ENCODE results near the gene HDAC4. TPM values are rescaled to one million over a fixed set of nuclear protein-coding genes. Genes with fewer than 3 reads are reported as not detected.

The HDAC4 gene
- total RNA-seq, 1 donor from 2014 or later: 7.8 TPM

DNA sequence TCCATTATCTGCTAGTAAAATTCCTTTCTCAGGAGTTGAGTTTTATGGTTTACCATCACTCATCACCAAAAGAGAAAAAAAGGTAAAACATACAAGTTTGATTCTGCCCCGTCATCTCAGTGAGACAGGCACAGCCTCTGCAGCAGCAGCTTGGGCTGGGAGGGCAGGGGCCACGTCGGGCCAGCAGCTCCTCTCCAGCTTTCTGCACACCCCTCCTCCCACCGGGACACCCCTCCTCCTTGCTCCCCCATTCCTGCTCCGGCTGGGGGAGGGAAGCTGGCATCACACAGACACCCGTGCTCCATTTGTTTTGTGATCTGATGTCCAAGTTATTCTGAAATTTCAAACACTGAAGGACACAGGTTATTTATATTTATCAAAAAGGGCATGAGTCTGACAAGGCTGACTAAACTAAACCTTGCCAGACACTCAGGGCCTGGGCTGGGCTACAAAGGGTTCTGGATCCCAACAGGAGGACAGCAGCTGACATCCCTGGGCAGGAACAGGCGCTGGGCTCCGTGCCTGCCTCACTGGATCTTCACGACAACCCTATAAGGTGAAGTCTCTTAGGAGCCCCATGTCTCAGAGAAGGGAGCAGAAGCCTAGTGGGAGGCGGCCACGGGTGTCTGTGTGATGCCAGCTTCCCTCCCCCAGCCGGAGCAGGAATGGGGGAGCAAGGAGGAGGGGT lies 71.4 kb downstream of the HDAC4 start:
- no peaks in the 10 kb centered on the region for H3K36me3 ChIP-seq (ENCODE audit: control insufficient read depth, insufficient read depth, low read length)
- TF ChIP-seq, protein P1, sequence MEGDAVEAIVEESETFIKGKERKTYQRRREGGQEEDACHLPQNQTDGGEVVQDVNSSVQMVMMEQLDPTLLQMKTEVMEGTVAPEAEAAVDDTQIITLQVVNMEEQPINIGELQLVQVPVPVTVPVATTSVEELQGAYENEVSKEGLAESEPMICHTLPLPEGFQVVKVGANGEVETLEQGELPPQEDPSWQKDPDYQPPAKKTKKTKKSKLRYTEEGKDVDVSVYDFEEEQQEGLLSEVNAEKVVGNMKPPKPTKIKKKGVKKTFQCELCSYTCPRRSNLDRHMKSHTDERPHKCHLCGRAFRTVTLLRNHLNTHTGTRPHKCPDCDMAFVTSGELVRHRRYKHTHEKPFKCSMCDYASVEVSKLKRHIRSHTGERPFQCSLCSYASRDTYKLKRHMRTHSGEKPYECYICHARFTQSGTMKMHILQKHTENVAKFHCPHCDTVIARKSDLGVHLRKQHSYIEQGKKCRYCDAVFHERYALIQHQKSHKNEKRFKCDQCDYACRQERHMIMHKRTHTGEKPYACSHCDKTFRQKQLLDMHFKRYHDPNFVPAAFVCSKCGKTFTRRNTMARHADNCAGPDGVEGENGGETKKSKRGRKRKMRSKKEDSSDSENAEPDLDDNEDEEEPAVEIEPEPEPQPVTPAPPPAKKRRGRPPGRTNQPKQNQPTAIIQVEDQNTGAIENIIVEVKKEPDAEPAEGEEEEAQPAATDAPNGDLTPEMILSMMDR (IDR thresholded peaks at IDR 0.05; ENCODE audit: insufficient read depth, low read length, poor library complexity, severe bottlenecking): no peak
- DNase-seq (ENCODE audit: low read depth): no peak
- no peaks in the 10 kb centered on the region for H3K27me3 ChIP-seq (ENCODE audit: control insufficient read depth, insufficient read depth, low read length)
- no peak overlapping the region for H3K4me3 ChIP-seq (ENCODE audit: low read depth, low read length)

DNA sequence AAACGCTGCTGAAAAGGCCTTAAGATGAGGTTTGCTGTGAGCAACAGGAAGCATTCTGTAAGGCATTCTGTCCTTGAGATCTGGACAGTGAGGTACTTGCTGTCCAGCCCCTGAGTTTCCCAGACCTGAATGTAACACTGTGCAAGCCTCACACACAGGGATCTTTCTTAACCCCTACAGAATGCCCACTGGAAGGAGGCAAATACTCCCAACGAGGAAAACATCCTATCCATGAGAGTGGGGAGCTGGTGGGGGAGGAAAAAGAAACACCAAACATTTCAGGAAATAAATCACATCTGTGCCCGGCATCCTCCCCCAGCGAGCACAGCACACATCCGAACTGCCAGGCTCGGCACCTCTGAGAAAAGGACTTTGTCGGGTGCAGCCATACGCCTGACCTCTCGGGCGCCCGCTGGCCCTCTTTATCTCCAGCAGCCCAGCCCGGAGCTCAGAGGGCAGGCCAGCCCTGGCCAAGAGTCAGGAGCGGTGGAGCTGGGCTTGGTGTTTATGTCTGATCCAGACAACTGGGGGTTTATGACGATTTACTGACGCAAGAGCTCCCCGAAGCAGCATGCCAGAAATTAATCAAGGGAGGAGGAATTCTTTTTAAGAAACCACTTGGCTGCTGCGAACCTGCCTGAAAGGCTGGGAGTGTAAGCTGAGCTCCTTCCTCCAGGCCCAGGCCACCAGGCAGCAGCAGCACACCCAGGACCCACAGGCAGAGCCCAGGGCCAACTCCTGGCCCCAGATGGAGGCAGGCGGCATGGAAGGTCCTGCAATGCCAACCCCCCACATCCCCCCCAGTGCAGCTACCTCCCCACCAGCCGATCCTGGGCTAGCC lies 72.2 kb downstream of the HDAC4 start:
- no peaks in the 10 kb centered on the region for H3K27me3 ChIP-seq (ENCODE audit: control insufficient read depth, insufficient read depth, low read length)
- no peaks in the 10 kb centered on the region for H3K36me3 ChIP-seq (ENCODE audit: control insufficient read depth, insufficient read depth, low read length)
- TF ChIP-seq, protein P1 (IDR thresholded peaks at IDR 0.05; ENCODE audit: insufficient read depth, low read length, poor library complexity, severe bottlenecking): no peak
- H3K4me3 ChIP-seq (ENCODE audit: low read depth, low read length): no peak overlapping the region
- no peak for DNase-seq (ENCODE audit: low read depth)

DNA sequence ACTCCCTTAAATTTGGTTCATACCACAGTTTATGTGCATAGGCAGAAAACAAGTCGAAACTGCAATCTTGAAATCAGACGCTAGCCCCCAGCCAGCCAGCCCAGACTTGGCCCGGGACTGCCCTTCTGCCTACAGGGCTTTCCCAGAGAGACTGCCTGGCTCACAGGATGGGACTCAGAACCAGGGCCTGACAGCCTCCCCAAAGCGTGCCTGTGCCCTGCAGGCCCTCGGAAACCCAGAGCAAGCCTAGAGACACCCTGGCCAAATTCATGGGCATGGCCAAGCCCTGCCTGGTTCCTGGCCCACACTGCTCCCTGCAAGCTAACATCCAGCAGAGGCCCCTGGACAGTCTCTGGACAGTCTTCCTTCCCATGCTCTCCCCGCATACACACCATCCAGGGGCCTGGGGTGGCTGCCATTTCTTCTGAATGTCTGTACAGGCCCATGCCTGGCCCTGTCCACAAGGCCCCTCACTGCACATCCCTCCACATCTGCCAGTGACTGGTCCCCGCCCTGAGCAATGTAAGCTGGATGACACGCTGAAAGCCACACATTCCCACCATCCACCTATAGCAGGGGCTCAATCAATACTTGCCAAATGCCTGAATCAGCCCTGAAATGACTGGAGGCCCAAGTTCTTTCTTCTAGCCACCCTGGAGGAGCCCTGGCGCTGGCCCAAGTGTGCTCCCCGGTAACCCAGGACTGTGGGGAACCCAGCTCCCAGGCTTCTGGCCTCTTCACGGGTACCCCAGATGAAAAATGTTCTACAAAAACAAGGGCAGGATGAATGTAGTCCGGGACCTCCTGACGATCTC lies 73.1 kb downstream of the HDAC4 start:
- no peak for DNase-seq (ENCODE audit: low read depth)
- Histone ChIP-seq H3K4me3 (ENCODE audit: low read depth, low read length) (no peak overlapping the region), H3K36me3 (ENCODE audit: control insufficient read depth, insufficient read depth, low read length) (no peaks in the 10 kb centered on the region), H3K27me3 (ENCODE audit: control insufficient read depth, insufficient read depth, low read length) (no peaks in the 10 kb centered on the region)
- TF ChIP-seq, protein P1 (IDR thresholded peaks at IDR 0.05; ENCODE audit: insufficient read depth, low read length, poor library complexity, severe bottlenecking): no peak

DNA sequence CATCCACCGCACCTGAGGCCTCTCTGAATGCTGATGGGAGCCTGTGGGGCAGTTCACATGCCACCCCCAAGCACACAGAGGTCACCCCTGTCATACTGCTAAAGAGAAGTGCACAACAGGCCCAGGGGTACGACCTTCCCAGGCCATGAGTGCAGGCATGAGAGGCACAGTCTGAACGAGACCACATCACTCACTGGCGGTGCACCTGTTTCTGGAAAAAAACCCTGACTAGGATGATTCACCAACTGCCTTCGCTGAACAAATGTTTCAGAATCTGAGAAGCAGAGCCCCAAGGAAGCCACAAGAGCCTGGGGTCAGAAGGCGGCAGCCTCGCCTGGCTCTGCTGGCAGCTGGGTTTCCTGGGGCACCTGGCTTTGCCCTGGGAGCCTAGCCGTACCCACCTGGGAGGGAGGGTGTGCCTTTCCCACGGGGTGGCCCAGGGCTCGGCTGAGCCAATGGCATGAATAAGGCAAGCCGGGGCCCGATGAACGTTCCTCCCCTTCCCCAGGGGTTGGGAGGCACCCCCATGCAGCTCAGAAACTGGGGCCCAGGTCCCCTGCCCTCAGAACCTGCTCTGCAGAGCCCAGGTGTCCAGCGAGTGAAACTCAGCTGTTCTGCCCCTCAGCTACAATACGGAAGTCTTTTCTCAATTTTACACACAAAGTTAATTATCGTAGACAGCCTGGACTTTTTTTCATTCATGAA lies 73.8 kb downstream of the HDAC4 start:
- TF ChIP-seq, protein P1 (IDR thresholded peaks at IDR 0.05; ENCODE audit: insufficient read depth, low read length, poor library complexity, severe bottlenecking): no peak
- H3K27me3 ChIP-seq (ENCODE audit: control insufficient read depth, insufficient read depth, low read length): no peaks in the 10 kb centered on the region
- no peaks in the 10 kb centered on the region for H3K36me3 ChIP-seq (ENCODE audit: control insufficient read depth, insufficient read depth, low read length)
- DNase-seq (ENCODE audit: low read depth): peak; percentile 65
- no peak overlapping the region for H3K4me3 ChIP-seq (ENCODE audit: low read depth, low read length)

DNA sequence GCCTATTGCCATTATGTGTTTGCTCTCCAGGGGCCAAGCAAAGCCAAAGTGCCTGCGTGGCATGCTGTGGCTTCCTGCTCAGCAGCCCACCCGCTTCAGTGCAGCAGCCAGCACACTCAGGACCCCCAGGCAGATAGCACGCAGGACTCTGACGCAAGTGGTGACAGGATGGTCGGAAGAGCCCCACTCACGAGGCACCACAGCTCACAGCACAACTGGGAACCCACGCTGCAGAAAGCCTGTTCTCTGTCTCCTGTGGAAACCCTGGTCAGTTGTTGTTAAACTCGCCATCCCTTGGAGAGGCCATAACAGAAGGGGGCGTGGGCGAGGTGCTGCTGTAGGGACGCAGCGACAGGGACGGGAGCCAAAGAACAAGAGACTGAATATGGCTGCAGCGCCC lies 76.4 kb downstream of the HDAC4 start:
- Histone ChIP-seq H3K36me3 (ENCODE audit: control insufficient read depth, insufficient read depth, low read length) (no peaks in the 10 kb centered on the region), H3K4me3 (ENCODE audit: low read depth, low read length) (no peak overlapping the region), H3K27me3 (ENCODE audit: control insufficient read depth, insufficient read depth, low read length) (no peaks in the 10 kb centered on the region)
- no peak for DNase-seq (ENCODE audit: low read depth)
- TF ChIP-seq, protein P1 (IDR thresholded peaks at IDR 0.05; ENCODE audit: insufficient read depth, low read length, poor library complexity, severe bottlenecking): no peak

Measured in kidney epithelial cell (primary cell).